Large intestine (tissue), 12 donors: Measurements from ENCODE around the gene PPP1R26. TPM values are rescaled to one million over a fixed set of nuclear protein-coding genes. Genes with fewer than 3 reads are reported as not detected.
"Not testable (repeated sequence)": the region's sequence is repeated elsewhere in the genome, so short reads cannot be mapped to it uniquely, and the experiment has no call there.

Experiments
- DNase-seq, 2 donors: peaks; one replicate each; pipeline versions ENCODE4 v3.0.0 to v3.0.0-alpha.2; 2013
- H3K27ac ChIP-seq: one replicate; pipeline ENCODE4 v1.5.1; 2013; ENCODE audit warnings: low read length
- H3K27me3 ChIP-seq: 2 replicates; pipeline ENCODE4 v1.6.1; 2013; ENCODE audit warnings: low read length; ENCODE audit not compliant: control insufficient read depth, insufficient read depth
- H3K36me3 ChIP-seq: 2 replicates; pipeline ENCODE4 v1.6.1; 2013; ENCODE audit warnings: low read length; ENCODE audit not compliant: control insufficient read depth, insufficient read depth
- H3K4me1 ChIP-seq: one replicate; pipeline ENCODE4 v1.6.1; 2013; ENCODE audit warnings: low read length; ENCODE audit not compliant: control insufficient read depth, insufficient read depth
- H3K4me3 ChIP-seq: one replicate; pipeline ENCODE4 v1.5.1; 2013; ENCODE audit warnings: low read length
- H3K9me3 ChIP-seq: one replicate; pipeline ENCODE4 v1.6.1; 2013; ENCODE audit warnings: mild to moderate bottlenecking, low read depth, low read length, moderate library complexity; ENCODE audit not compliant: control insufficient read depth
- WGBS: methylation state at CpG from one replicate; pipeline ENCODE4 v1.1.5; 2013; ENCODE audit warnings: low lambda C conversion rate; ENCODE audit not compliant: insufficient coverage; 5-methylcytosine and 5-hydroxymethylcytosine counted together
- long read RNA-seq, 11 donors: transcript quantifications; one replicate each; lab custom pipeline, GENCODE V29; 2026
- polyA plus RNA-seq: library from polyadenylated mRNA; unstranded; fragments of 120-200 nt; gene quantifications from one replicate; pipeline ENCODE4 v1.2.1, GENCODE V29; 2013

The PPP1R26 gene
- 15.3 TPM for polyA plus RNA-seq
- long read RNA-seq, donor 1, full-length matches to known transcripts, result 3 of 3 reads
- long read RNA-seq, donor 1, partial matches to known transcripts, result 0 of 3 reads
- long read RNA-seq, donor 1, other reads (novel, unspliced or antisense), result 0 of 3 reads
- long read RNA-seq, donor 2, full-length matches to known transcripts, result 18 of 18 reads
- long read RNA-seq, donor 2, partial matches to known transcripts, result 0 of 18 reads
- long read RNA-seq, donor 2, other reads (novel, unspliced or antisense), result 0 of 18 reads
- long read RNA-seq, donor 3, result 0 reads
- long read RNA-seq, donor 4, result 0 reads
- long read RNA-seq, donor 5, full-length matches to known transcripts, result 5 of 5 reads
- long read RNA-seq, donor 5, partial matches to known transcripts, result 0 of 5 reads
- long read RNA-seq, donor 5, other reads (novel, unspliced or antisense), result 0 of 5 reads
- long read RNA-seq, donor 6, full-length matches to known transcripts, result 13 of 13 reads
- long read RNA-seq, donor 6, partial matches to known transcripts, result 0 of 13 reads
- long read RNA-seq, donor 6, other reads (novel, unspliced or antisense), result 0 of 13 reads
- long read RNA-seq, donor 7, full-length matches to known transcripts, result 4 of 4 reads
- long read RNA-seq, donor 7, partial matches to known transcripts, result 0 of 4 reads
- long read RNA-seq, donor 7, other reads (novel, unspliced or antisense), result 0 of 4 reads
- long read RNA-seq, donor 8, full-length matches to known transcripts, result 16 of 16 reads
- long read RNA-seq, donor 8, partial matches to known transcripts, result 0 of 16 reads
- long read RNA-seq, donor 8, other reads (novel, unspliced or antisense), result 0 of 16 reads
- long read RNA-seq, donor 9, full-length matches to known transcripts, result 8 of 8 reads
- long read RNA-seq, donor 9, partial matches to known transcripts, result 0 of 8 reads
- long read RNA-seq, donor 9, other reads (novel, unspliced or antisense), result 0 of 8 reads
- long read RNA-seq, donor 10, full-length matches to known transcripts, result 11 of 11 reads
- long read RNA-seq, donor 10, partial matches to known transcripts, result 0 of 11 reads
- long read RNA-seq, donor 10, other reads (novel, unspliced or antisense), result 0 of 11 reads
- long read RNA-seq, donor 11, full-length matches to known transcripts, result 7 of 7 reads
- long read RNA-seq, donor 11, partial matches to known transcripts, result 0 of 7 reads
- long read RNA-seq, donor 11, other reads (novel, unspliced or antisense), result 0 of 7 reads

DNA sequence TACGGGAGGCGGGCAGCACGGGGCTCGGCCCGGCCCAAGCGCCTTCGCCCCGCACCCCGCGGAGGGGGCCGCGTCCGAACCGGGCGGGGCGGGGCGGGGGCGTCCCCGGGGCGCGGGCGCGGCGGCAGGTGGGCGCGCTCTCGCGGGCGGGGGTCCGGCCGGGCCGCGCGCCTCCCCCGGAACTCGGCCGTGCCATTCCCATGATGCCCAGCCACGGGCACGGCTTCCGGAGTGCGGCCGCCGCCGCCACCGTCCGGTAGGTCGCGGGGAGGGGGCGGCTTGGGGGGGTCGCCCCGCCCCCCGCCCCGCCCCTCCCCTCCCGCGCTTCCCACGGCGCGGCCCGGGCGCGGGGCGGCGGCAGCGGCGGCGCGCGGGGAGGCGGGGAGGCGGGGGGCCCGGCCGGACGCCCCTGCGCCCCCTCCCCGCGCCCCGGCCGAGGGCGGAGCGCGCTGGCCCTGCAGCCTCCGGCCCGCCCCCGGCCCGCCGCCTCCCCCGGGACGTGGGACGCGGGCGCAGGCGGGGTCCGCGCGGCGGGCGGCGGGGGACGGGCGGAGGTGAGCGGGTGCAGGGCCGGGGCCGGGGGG is at the start of gene PPP1R26:
Gene PPP1R26, plus strand, starts transcription at position 314 of the 584 bp plus-strand sequence. CDS start 4,729 bp downstream, outside the sequence.
- Histone ChIP-seq H3K9me3 (no peaks in the 10 kb centered on the region), H3K27ac (peak within 1 kb of the TSS; percentile 75), H3K27me3 (no peaks in the 10 kb centered on the region), H3K4me1 (peaks cover 16% of the 10 kb centered on the region), H3K36me3 (peaks cover 13% of the 10 kb centered on the region), H3K4me3 (peak within 1 kb of the TSS; percentile 85)
- no CpG with 5 or more reads among the region's 103 CpGs for WGBS
- peak in 1 of 2 donors; percentile 34 for DNase-seq

GRCh38 chr9:135437259-135437658 is 42.3 kb upstream of the PPP1R26 start:
- Histone ChIP-seq H3K36me3 (no peaks in the 10 kb centered on the region), H3K27ac (no peak overlapping the region), H3K4me1 (no peaks in the 10 kb centered on the region), H3K4me3 (no peak overlapping the region), H3K27me3 (no peaks in the 10 kb centered on the region), H3K9me3 (no peaks in the 10 kb centered on the region)
- no peak for DNase-seq
- WGBS, result no CpG with 5 or more reads among the region's 4 CpGs

DNA sequence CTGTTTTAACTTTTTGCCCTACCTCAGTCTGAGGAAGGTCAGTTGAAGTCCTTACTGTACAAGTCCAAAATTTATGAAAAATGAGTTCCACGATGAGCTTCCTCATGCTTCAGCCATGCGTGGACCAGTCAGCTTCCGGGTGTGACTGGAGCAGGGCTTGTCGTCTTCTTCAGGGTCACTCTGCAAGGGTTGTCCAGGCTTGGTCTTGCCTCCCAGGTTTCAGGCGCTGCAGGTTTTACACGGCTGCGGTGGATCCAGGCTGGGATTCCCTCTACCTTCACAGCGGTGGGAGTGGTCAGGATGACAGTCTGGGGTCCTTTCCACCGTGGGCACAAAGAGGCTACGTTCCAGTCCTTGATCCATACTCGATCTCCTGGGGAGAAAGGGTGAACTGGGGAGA is 41.9 kb upstream of the PPP1R26 start:
- H3K36me3 ChIP-seq, H3K4me3 ChIP-seq, H3K9me3 ChIP-seq, H3K27ac ChIP-seq, DNase-seq, H3K4me1 ChIP-seq, H3K27me3 ChIP-seq: not testable (repeated sequence)
- WGBS, result no CpG with 5 or more reads among the region's 11 CpGs

- not testable (repeated sequence) for H3K27me3 ChIP-seq, H3K9me3 ChIP-seq, DNase-seq, H3K27ac ChIP-seq, H3K36me3 ChIP-seq, H3K4me3 ChIP-seq, H3K4me1 ChIP-seq
- WGBS, result no CpG with 5 or more reads among the region's 14 CpGs
Measured at GRCh38 chr9:135438581-135439232, 40.9 kb upstream of the PPP1R26 start.

GRCh38 chr9:135439514-135439913 is 40.1 kb upstream of the PPP1R26 start:
- not testable (repeated sequence) for H3K9me3 ChIP-seq, H3K36me3 ChIP-seq, DNase-seq, H3K4me1 ChIP-seq, H3K27ac ChIP-seq, H3K4me3 ChIP-seq, H3K27me3 ChIP-seq
- no CpG with 5 or more reads among the region's 7 CpGs for WGBS

DNA sequence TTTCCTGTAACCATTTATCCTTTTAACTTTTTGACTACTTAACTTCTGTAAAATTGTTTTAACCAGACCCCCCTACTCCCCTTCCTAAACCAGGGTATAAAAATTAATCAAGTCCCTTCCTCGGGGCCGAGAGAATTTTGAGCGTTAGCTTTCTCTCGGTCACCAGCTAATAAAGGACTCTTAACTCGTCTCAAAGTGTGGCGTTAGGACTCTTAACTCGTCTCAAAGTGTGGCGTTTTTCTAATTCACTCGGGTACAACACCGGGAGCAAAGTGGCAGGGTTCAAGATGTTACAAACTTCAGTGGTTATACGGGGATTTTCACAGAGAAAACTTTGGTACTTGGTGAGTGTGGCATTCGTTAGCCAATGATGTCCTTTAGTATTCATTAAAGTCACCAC is 39.7 kb upstream of the PPP1R26 start:
- no peaks in the 10 kb centered on the region for H3K4me1 ChIP-seq
- H3K27ac ChIP-seq, result no peak overlapping the region
- DNase-seq, result no peak
- WGBS, result no CpG with 5 or more reads among the region's 12 CpGs
- no peaks in the 10 kb centered on the region for H3K9me3 ChIP-seq
- H3K36me3 ChIP-seq, result no peaks in the 10 kb centered on the region
- H3K27me3 ChIP-seq, result no peaks in the 10 kb centered on the region
- no peak overlapping the region for H3K4me3 ChIP-seq

DNA sequence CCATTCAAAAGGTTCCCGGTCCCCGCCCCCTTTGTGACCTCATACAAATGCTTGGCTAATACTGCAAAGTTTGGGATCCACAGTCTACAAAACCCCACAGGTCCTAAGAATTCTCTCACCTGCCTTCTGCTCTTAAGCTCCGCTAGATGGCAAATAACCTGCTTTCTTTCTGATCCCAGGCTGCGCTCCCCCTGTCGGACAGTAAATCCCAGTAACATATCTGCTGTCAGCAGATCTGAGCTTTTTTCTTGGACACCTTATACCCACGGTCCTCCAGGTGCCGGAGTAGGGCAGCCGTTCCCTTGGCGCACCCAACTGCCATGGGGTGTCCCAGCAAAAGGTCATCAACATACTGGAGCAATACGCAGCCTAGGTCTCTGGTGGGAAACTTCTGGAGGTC is 39.0 kb upstream of the PPP1R26 start:
- Histone ChIP-seq H3K27ac (no peak overlapping the region), H3K36me3 (no peaks in the 10 kb centered on the region), H3K27me3 (no peaks in the 10 kb centered on the region), H3K4me1 (no peaks in the 10 kb centered on the region), H3K4me3 (no peak overlapping the region), H3K9me3 (no peaks in the 10 kb centered on the region)
- no CpG with 5 or more reads among the region's 10 CpGs for WGBS
- DNase-seq, result peak in 1 of 2 donors; percentile 9

- DNase-seq, result peak in 1 of 2 donors; percentile 21
- WGBS, result 60% methylated on average over 3 of the region's 23 CpGs
- H3K4me1 ChIP-seq, H3K9me3 ChIP-seq, H3K27me3 ChIP-seq, H3K4me3 ChIP-seq, H3K36me3 ChIP-seq, H3K27ac ChIP-seq: not testable (repeated sequence)
Measured at GRCh38 chr9:135441105-135442071, 38.2 kb upstream of the PPP1R26 start.

GRCh38 chr9:135442075-135442474 is 37.5 kb upstream of the PPP1R26 start:
- H3K27me3 ChIP-seq, result no peaks in the 10 kb centered on the region
- no peaks in the 10 kb centered on the region for H3K36me3 ChIP-seq
- H3K9me3 ChIP-seq, result no peaks in the 10 kb centered on the region
- H3K4me1 ChIP-seq, result no peaks in the 10 kb centered on the region
- no CpG with 5 or more reads among the region's 10 CpGs for WGBS
- no peak overlapping the region for H3K4me3 ChIP-seq
- no peak overlapping the region for H3K27ac ChIP-seq
- no peak for DNase-seq
